ENCODE data around the gene S100P. TPM values are rescaled to one million over a fixed set of nuclear protein-coding genes. Genes with fewer than 3 reads are reported as not detected.
A peak's percentile ranks its signal among the peaks of the same experiment; 100 is the strongest.

The S100P gene
- polyA plus RNA-seq, 1 experiment, result 0.40 TPM

GRCh38 chr4:6686104-6686787 is 7.4 kb upstream of the S100P start:
- Histone ChIP-seq H3K9me3 (ENCODE audit: control insufficient read depth, insufficient read depth, low read length) (peaks cover 9% of the 10 kb centered on the region), H3K27me3 (ENCODE audit: control insufficient read depth, insufficient read depth, low read length) (no peaks in the 10 kb centered on the region), H3K27ac (ENCODE audit: low read depth, low read length) (no peak overlapping the region), H3K4me3 (ENCODE audit: low read depth, low read length) (no peak overlapping the region)
- TF ChIP-seq, protein P1, sequence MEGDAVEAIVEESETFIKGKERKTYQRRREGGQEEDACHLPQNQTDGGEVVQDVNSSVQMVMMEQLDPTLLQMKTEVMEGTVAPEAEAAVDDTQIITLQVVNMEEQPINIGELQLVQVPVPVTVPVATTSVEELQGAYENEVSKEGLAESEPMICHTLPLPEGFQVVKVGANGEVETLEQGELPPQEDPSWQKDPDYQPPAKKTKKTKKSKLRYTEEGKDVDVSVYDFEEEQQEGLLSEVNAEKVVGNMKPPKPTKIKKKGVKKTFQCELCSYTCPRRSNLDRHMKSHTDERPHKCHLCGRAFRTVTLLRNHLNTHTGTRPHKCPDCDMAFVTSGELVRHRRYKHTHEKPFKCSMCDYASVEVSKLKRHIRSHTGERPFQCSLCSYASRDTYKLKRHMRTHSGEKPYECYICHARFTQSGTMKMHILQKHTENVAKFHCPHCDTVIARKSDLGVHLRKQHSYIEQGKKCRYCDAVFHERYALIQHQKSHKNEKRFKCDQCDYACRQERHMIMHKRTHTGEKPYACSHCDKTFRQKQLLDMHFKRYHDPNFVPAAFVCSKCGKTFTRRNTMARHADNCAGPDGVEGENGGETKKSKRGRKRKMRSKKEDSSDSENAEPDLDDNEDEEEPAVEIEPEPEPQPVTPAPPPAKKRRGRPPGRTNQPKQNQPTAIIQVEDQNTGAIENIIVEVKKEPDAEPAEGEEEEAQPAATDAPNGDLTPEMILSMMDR (IDR thresholded peaks at IDR 0.05; ENCODE audit: low read depth, low read length), result no peak
- DNase-seq (ENCODE audit: low read depth, low spot score), result no peak
- POLR2A ChIA-PET, result no interaction called here
- CTCF ChIA-PET, result no interaction called here

DNA sequence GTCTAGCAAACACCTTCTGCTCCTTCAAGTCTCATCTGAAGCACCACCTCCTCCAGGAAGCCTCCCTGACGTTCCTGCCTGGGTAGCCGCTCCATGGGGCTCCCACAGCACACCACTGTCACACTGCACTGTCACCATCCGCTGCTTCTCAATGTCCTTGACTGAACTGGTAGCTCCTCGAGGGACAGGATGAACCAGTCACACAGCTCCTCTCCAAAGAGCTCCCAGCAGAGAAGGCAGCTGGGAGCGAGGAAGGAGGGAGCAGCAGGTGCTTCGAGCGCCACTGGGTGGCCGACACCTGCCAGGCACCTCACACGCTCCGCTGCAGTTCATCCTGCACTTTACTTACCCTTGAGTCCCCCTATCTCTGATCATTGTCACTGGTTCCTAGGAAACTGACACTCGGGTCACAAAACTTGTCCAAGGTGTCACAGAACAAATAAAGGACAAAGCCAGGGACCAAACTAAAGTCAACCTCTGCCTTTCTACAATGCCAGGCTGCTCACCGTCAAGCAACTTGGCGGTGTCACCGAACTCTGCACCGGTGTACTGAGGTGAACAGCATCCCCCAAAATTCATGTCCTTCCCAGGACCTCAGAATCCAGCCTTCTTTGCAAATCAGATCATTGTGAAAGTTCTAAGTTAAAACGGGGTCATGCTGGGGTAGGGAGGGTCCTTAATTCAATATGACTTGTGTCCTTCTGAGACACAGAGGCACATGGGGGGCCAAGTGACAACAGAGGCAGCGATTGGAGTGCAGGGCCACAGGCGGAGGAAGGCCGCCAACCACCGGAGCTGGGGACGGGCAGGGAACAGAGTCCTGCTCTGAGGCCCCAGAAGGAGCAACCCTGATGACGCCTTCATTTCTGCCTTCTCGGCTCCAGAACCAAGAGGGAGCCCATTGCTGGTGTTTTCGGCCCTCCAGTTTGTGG is 5.5 kb upstream of the S100P start:
- peak overlapping the region; percentile 89 for H3K27ac ChIP-seq (ENCODE audit: low read depth, low read length)
- DNase-seq (ENCODE audit: low read depth, low spot score), result no peak
- peaks cover 9% of the 10 kb centered on the region for H3K9me3 ChIP-seq (ENCODE audit: control insufficient read depth, insufficient read depth, low read length)
- TF ChIP-seq, protein P1 (IDR thresholded peaks at IDR 0.05; ENCODE audit: low read depth, low read length), result no peak
- no peaks in the 10 kb centered on the region for H3K27me3 ChIP-seq (ENCODE audit: control insufficient read depth, insufficient read depth, low read length)
- CTCF ChIA-PET, result interaction anchor here (1.1 kb wide), 2 partner anchors 8 to 383 kb away, joined by 3 read pairs; no protein-coding TSS in a partner anchor
- POLR2A ChIA-PET, result no interaction called here
- H3K4me3 ChIP-seq (ENCODE audit: low read depth, low read length), result no peak overlapping the region

- Histone ChIP-seq H3K27me3 (ENCODE audit: control insufficient read depth, insufficient read depth, low read length) (no peaks in the 10 kb centered on the region), H3K9me3 (ENCODE audit: control insufficient read depth, insufficient read depth, low read length) (peaks cover 9% of the 10 kb centered on the region), H3K27ac (ENCODE audit: low read depth, low read length) (peak overlapping the region; percentile 89), H3K4me3 (ENCODE audit: low read depth, low read length) (no peak overlapping the region)
- CTCF ChIA-PET, result no interaction called here
- POLR2A ChIA-PET, result interaction anchor here (0.6 to 0.8 kb wide), 2 partner anchors 24 to 115 kb away, joined by 3 to 5 read pairs; no protein-coding TSS in a partner anchor
- TF ChIP-seq, protein P1 (IDR thresholded peaks at IDR 0.05; ENCODE audit: low read depth, low read length), result no peak
- DNase-seq (ENCODE audit: low read depth, low spot score), result peak; percentile 76
Observed at GRCh38 chr4:6688879-6689505, 4.7 kb upstream of the S100P start.

DNA sequence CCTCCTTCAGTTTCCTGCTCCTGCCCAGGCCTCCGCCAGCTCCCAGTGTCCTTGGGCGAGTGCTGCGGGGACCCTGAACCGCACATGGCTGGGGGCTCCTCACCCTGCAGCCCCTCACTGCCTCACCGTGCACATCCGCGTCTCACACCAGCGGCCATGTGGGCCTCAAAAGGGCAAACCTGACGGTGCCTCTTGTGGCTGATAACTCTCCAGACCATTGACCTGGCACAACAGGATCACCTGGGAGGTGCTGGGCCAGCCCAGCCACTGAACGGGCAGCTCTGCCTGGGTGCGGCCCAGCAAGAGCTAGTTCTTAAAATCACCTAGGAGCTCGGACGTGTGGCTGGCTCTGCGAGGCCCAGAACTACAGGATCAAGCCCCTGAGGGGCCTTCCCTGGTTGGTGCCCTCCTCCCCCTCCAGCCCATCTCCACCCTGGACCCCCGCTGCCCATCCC is 4.1 kb upstream of the S100P start:
- TF ChIP-seq, protein P1 (IDR thresholded peaks at IDR 0.05; ENCODE audit: low read depth, low read length), result no peak
- no peak for DNase-seq (ENCODE audit: low read depth, low spot score)
- Histone ChIP-seq H3K4me3 (ENCODE audit: low read depth, low read length) (no peak overlapping the region), H3K27ac (ENCODE audit: low read depth, low read length) (peak overlapping the region; percentile 89), H3K9me3 (ENCODE audit: control insufficient read depth, insufficient read depth, low read length) (peaks cover 9% of the 10 kb centered on the region), H3K27me3 (ENCODE audit: control insufficient read depth, insufficient read depth, low read length) (no peaks in the 10 kb centered on the region)
- POLR2A ChIA-PET, result interaction anchor here (0.6 to 0.8 kb wide), 2 partner anchors 25 to 115 kb away, joined by 3 to 5 read pairs; no protein-coding TSS in a partner anchor
- CTCF ChIA-PET, result no interaction called here
